Measurements from ENCODE around the gene ACOT7.
A peak's percentile ranks its signal among the peaks of the same experiment; 100 is the strongest.

Gene ACOT7

GRCh38 chr1:6426277-6426971 lies 32.9 kb upstream of the ACOT7 start:
- Histone ChIP-seq H3K9me3 (ENCODE audit: insufficient read depth, low read length) (no peaks in the 10 kb centered on the region), H3K36me3 (ENCODE audit: insufficient read depth, insufficient read length, low read length) (no peaks in the 10 kb centered on the region), H3K4me3 (ENCODE audit: insufficient read length, low read depth) (no peak overlapping the region), H3K4me1 (ENCODE audit: insufficient read depth, insufficient read length) (peaks cover 2% of the 10 kb centered on the region), H3K27me3 (ENCODE audit: insufficient read depth, insufficient read length) (peaks cover 46% of the 10 kb centered on the region), H3K9ac (ENCODE audit: insufficient read length, low read depth) (no peak overlapping the region)
- DNase-seq (ENCODE audit: low read depth, low spot score): no peak
- no peak for TF ChIP-seq SUZ12 (IDR thresholded peaks at IDR 0.05; ENCODE audit: extremely low read depth, insufficient read depth, insufficient read length)
- no peak for TF ChIP-seq ZNF274 (IDR thresholded peaks at IDR 0.05; ENCODE audit: low read depth, low read length)
- no peak for TF ChIP-seq YY1 (IDR thresholded peaks at IDR 0.05; ENCODE audit: insufficient read depth, insufficient read length)

DNA sequence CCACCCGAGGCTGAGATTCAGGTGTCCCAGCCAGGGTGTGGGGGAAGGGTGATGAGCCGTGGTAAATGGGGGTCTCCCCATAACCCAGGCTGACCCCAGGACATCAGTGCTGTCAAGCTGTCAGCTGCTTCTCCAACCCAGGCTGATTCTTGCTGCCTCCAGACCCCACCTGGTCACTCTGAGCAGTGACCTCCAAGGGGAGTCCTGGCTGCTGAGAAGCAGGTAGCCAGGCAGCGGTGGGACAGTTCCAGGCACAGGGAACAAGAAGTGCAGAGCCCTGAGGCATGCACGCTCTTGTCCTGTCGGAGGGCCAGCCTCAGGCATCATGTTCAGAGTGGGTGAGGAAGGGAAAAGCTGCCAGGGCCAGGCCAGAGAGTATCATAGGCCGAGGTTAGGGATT lies 32.1 kb upstream of the ACOT7 start:
- TF ChIP-seq YY1 (IDR thresholded peaks at IDR 0.05; ENCODE audit: insufficient read depth, insufficient read length) (no peak), ZNF274 (IDR thresholded peaks at IDR 0.05; ENCODE audit: low read depth, low read length) (no peak), SUZ12 (IDR thresholded peaks at IDR 0.05; ENCODE audit: extremely low read depth, insufficient read depth, insufficient read length) (no peak)
- Histone ChIP-seq H3K27me3 (ENCODE audit: insufficient read depth, insufficient read length) (peaks cover 53% of the 10 kb centered on the region), H3K36me3 (ENCODE audit: insufficient read depth, insufficient read length, low read length) (no peaks in the 10 kb centered on the region), H3K9ac (ENCODE audit: insufficient read length, low read depth) (no peak overlapping the region), H3K4me1 (ENCODE audit: insufficient read depth, insufficient read length) (no peaks in the 10 kb centered on the region), H3K4me3 (ENCODE audit: insufficient read length, low read depth) (no peak overlapping the region), H3K9me3 (ENCODE audit: insufficient read depth, low read length) (no peaks in the 10 kb centered on the region)
- no peak for DNase-seq (ENCODE audit: low read depth, low spot score)

DNA sequence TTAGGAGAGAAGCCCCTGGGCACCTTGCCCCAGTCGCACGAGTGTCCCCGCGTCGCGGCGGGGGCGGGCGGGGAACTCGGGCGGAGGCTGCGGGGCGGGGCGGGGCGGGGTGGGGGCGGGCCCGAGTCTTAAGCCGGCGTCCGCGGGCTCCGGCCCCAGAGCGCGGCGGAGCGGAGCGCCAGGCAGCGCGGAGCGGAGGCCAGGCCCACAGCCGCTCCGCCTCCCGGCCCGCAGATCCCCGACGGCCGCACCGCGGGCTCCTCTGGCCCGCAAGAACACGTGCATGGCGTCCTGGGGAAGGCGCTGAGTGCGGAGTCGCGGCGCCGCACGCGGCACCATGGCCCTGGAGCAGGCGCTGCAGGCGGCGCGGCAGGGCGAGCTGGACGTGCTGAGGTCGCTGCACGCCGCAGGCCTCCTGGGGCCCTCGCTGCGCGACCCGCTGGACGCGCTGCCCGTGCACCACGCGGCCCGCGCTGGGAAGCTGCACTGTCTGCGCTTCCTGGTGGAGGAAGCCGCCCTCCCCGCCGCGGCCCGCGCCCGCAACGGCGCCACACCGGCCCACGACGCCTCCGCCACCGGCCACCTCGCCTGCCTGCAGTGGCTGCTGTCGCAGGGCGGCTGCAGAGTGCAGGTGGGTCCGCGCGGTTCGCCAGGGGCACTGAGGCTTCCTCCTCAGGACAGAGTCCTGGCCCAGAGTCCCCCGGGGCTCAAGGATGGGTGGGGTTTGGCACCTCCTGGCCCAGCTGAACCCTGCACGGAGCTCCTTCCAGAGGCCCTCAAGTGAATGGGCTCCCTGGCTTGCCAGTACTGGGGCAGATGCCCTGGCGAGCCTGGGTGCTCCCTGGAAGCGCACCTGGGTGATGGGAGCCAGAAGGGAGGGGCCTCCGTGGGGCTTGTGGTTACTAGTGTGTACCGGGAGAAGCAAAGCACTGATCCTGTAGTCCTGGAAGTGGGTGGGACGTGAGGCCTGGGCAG lies 31.3 kb upstream of the ACOT7 start, which contains the start of gene ESPN:
ESPN (plus strand) TSS at position 158 of the 975 bp plus-strand sequence; CDS start at position 338, 180 bp downstream.
- peak within 1 kb of the TSS; percentile 32 for H3K9ac ChIP-seq (ENCODE audit: insufficient read length, low read depth)

DNA sequence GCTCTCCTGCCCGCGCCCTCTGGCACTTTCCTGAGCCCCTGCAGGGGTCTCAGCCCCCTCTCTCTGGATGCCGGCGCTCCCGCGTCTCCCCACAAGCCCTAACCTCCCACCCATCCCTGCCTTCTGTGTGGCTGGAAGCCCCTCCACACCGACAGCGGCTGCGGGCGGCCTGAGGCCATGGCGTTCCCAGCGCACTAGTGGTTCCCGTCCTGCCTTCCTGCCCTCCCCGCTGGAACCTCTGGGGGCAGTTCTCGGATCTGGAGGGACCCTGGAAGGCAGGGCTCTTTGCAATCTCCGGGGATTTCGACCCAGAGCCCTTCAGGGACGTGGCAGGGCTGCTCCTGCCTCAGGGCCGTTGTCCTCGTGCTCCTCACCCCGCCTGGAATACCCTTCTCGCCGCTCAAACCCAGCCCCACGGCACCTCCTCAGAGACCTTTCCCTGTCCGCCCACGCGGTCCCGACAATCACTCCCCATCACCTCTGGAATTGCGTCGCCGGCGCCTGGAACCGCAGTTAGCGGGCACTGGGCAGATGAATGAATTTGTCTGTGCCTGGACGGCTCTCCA lies 30.5 kb upstream of the ACOT7 start:
- Histone ChIP-seq H3K36me3 (ENCODE audit: insufficient read depth, insufficient read length, low read length) (no peaks in the 10 kb centered on the region), H3K27me3 (ENCODE audit: insufficient read depth, insufficient read length) (peaks cover 64% of the 10 kb centered on the region), H3K9me3 (ENCODE audit: insufficient read depth, low read length) (no peaks in the 10 kb centered on the region), H3K9ac (ENCODE audit: insufficient read length, low read depth) (no peak overlapping the region), H3K4me3 (ENCODE audit: insufficient read length, low read depth) (no peak overlapping the region), H3K4me1 (ENCODE audit: insufficient read depth, insufficient read length) (no peaks in the 10 kb centered on the region)
- no peak for TF ChIP-seq SUZ12 (IDR thresholded peaks at IDR 0.05; ENCODE audit: extremely low read depth, insufficient read depth, insufficient read length)
- TF ChIP-seq YY1 (IDR thresholded peaks at IDR 0.05; ENCODE audit: insufficient read depth, insufficient read length): no peak
- no peak for TF ChIP-seq ZNF274 (IDR thresholded peaks at IDR 0.05; ENCODE audit: low read depth, low read length)
- DNase-seq (ENCODE audit: low read depth, low spot score): no peak

More for the DNA sequence above, 31.3 kb upstream of the ACOT7 start, which contains the start of gene ESPN:
- DNase-seq (ENCODE audit: low read depth, low spot score): no peak
- no peaks in the 10 kb centered on the region for H3K36me3 ChIP-seq (ENCODE audit: insufficient read depth, insufficient read length, low read length)
- no peaks in the 10 kb centered on the region for H3K9me3 ChIP-seq (ENCODE audit: insufficient read depth, low read length)
- peaks cover 61% of the 10 kb centered on the region for H3K27me3 ChIP-seq (ENCODE audit: insufficient read depth, insufficient read length)
- H3K4me1 ChIP-seq (ENCODE audit: insufficient read depth, insufficient read length): no peaks in the 10 kb centered on the region
- peak within 1 kb of the TSS; percentile 4 for H3K4me3 ChIP-seq (ENCODE audit: insufficient read length, low read depth)
- TF ChIP-seq YY1 (IDR thresholded peaks at IDR 0.05; ENCODE audit: insufficient read depth, insufficient read length): no peak
- no peak for TF ChIP-seq ZNF274 (IDR thresholded peaks at IDR 0.05; ENCODE audit: low read depth, low read length)
- TF ChIP-seq SUZ12 (IDR thresholded peaks at IDR 0.05; ENCODE audit: extremely low read depth, insufficient read depth, insufficient read length): no peak

- no peaks in the 10 kb centered on the region for H3K36me3 ChIP-seq (ENCODE audit: insufficient read depth, insufficient read length, low read length)
- no peak for DNase-seq (ENCODE audit: low read depth, low spot score)
- no peak for TF ChIP-seq ZNF274 (IDR thresholded peaks at IDR 0.05; ENCODE audit: low read depth, low read length)
- TF ChIP-seq YY1 (IDR thresholded peaks at IDR 0.05; ENCODE audit: insufficient read depth, insufficient read length): no peak
- no peak for TF ChIP-seq SUZ12 (IDR thresholded peaks at IDR 0.05; ENCODE audit: extremely low read depth, insufficient read depth, insufficient read length)
- H3K9me3 ChIP-seq (ENCODE audit: insufficient read depth, low read length): no peaks in the 10 kb centered on the region
- peaks cover 71% of the 10 kb centered on the region for H3K27me3 ChIP-seq (ENCODE audit: insufficient read depth, insufficient read length)
- no peak overlapping the region for H3K9ac ChIP-seq (ENCODE audit: insufficient read length, low read depth)
- H3K4me3 ChIP-seq (ENCODE audit: insufficient read length, low read depth): no peak overlapping the region
- no peaks in the 10 kb centered on the region for H3K4me1 ChIP-seq (ENCODE audit: insufficient read depth, insufficient read length)
These were observed 29.9 kb upstream of the ACOT7 start for GRCh38 chr1:6423321-6423999.

DNA sequence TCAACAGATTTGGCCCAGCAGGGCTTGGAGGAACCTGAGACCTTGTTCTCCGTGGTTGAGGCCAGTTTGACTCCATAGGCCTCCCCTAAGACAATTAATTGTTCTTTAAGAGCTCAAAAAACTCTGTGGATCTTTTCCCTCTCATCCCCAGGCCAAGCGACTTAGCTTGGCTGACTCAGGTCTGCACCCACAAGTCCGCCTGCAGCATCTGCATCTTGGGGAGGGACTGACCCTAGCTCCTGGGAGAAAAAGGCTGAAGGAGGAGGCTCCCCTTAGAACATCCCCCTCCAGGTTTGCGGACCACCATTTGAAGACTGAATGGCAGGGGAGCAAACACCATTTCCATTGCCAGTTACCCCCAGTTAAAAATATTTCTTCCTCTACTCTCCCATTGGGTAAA lies 27.7 kb upstream of the ACOT7 start:
- Histone ChIP-seq H3K9me3 (ENCODE audit: insufficient read depth, low read length) (no peaks in the 10 kb centered on the region), H3K27me3 (ENCODE audit: insufficient read depth, insufficient read length) (peaks cover 89% of the 10 kb centered on the region), H3K9ac (ENCODE audit: insufficient read length, low read depth) (no peak overlapping the region), H3K36me3 (ENCODE audit: insufficient read depth, insufficient read length, low read length) (no peaks in the 10 kb centered on the region), H3K4me1 (ENCODE audit: insufficient read depth, insufficient read length) (no peaks in the 10 kb centered on the region), H3K4me3 (ENCODE audit: insufficient read length, low read depth) (no peak overlapping the region)
- TF ChIP-seq ZNF274 (IDR thresholded peaks at IDR 0.05; ENCODE audit: low read depth, low read length): no peak
- no peak for TF ChIP-seq SUZ12 (IDR thresholded peaks at IDR 0.05; ENCODE audit: extremely low read depth, insufficient read depth, insufficient read length)
- TF ChIP-seq YY1 (IDR thresholded peaks at IDR 0.05; ENCODE audit: insufficient read depth, insufficient read length): no peak
- no peak for DNase-seq (ENCODE audit: low read depth, low spot score)
